Hepatocyte (in vitro differentiated cells): ENCODE results near the gene RIC8B. TPM values are rescaled to one million over a fixed set of nuclear protein-coding genes. Genes with fewer than 3 reads are reported as not detected.

Experiments
- DNase-seq: peaks from one replicate; pipeline ENCODE4 v3.0.0-alpha.2; 2016; ENCODE audit warnings: low spot score
- H2AFZ ChIP-seq: fragments of 200-600 bp; sonication (generic); 2 replicates; pipeline ENCODE4 v1.6.0; 2016; ENCODE audit warnings: antibody characterized with exemption, mild to moderate bottlenecking
- H3K27ac ChIP-seq: fragments of 200-600 bp; sonication (generic); 2 replicates; pipeline ENCODE4 v1.5.1; 2016; ENCODE audit warnings: mild to moderate bottlenecking
- H3K27me3 ChIP-seq: fragments of 200-600 bp; sonication (generic); 2 replicates; pipeline ENCODE4 v1.6.1; 2016
- H3K36me3 ChIP-seq: fragments of 200-600 bp; sonication (generic); replicated peaks from 2 replicates; pipeline ENCODE4 v1.5.1; 2016; ENCODE audit warnings: low read depth; ENCODE audit not compliant: insufficient read depth
- H3K4me1 ChIP-seq: fragments of 200-600 bp; sonication (generic); 2 replicates; pipeline ENCODE4 v1.5.1; 2016; ENCODE audit warnings: mild to moderate bottlenecking, moderate library complexity; ENCODE audit not compliant: insufficient read depth
- H3K4me2 ChIP-seq: fragments of 200-600 bp; sonication (generic); 2 replicates; pipeline ENCODE4 v1.6.0; 2016
- H3K4me3 ChIP-seq: fragments of 200-600 bp; sonication (generic); 2 replicates; pipeline ENCODE4 v1.5.1; 2016; ENCODE audit warnings: mild to moderate bottlenecking
- H3K79me2 ChIP-seq: fragments of 200-600 bp; sonication (generic); 2 replicates; pipeline ENCODE4 v1.6.0; 2017; ENCODE audit warnings: mild to moderate bottlenecking
- H3K9me2 ChIP-seq: fragments of 200-600 bp; sonication (generic); replicated peaks from 2 replicates; pipeline ENCODE4 v1.6.0; 2017; ENCODE audit warnings: mild to moderate bottlenecking; ENCODE audit not compliant: insufficient read depth
- H3K9me3 ChIP-seq: fragments of 200-600 bp; sonication (generic); 2 replicates; pipeline ENCODE4 v1.5.1; 2016; ENCODE audit warnings: low read depth, mild to moderate bottlenecking
- H4K20me1 ChIP-seq: fragments of 200-600 bp; sonication (generic); 2 replicates; pipeline ENCODE4 v1.6.0; 2016; ENCODE audit warnings: mild to moderate bottlenecking; ENCODE audit not compliant: insufficient read depth, poor library complexity, severe bottlenecking
- EZH2 ChIP-seq: fragments of 200-600 bp; sonication (generic); IDR thresholded peaks from 2 replicates; pipeline ENCODE4 v1.6.1; 2016; ENCODE audit warnings: antibody characterized with exemption, mild to moderate bottlenecking, borderline replicate concordance
- EZH2phosphoT487 ChIP-seq: fragments of 200-600 bp; sonication (generic); IDR thresholded peaks from one replicate; pipeline ENCODE4 v1.6.1; 2018; ENCODE audit warnings: antibody characterized with exemption, mild to moderate bottlenecking, low read depth, moderate library complexity; ENCODE audit not compliant: unreplicated experiment, severe bottlenecking
- WGBS: methylation state at CpG from one replicate; pipeline ENCODE4 v1.1.6; 2016; ENCODE audit warnings: low lambda C conversion rate; ENCODE audit errors: missing lambda C conversion rate; 5-methylcytosine and 5-hydroxymethylcytosine counted together
- polyA plus RNA-seq: library from polyadenylated mRNA; unstranded; fragments of >200 nt; fragmentation: Nextera tagmentation; extraction: Ambion mirVana; gene quantifications from 2 replicates; pipeline ENCODE4 v1.2.1, GENCODE V29; 2016
- total RNA-seq: library from RNA; depleted of rRNA; stranded (reverse); fragments of >200 nt; gene quantifications from 2 replicates; pipeline ENCODE4 v1.2.3, GENCODE V29; 2014
- TF ChIP-seq, protein P1 (sequence below): fragments of 200-600 bp; sonication (generic); IDR thresholded peaks from 2 replicates; pipeline ENCODE4 v1.5.1; 2016; ENCODE audit warnings: antibody characterized with exemption, mild to moderate bottlenecking; ENCODE audit not compliant: poor library complexity

Gene RIC8B
- total and polyA plus RNA-seq, 2 experiments from 2014 or later: 5.4 to 10.6 TPM

DNA sequence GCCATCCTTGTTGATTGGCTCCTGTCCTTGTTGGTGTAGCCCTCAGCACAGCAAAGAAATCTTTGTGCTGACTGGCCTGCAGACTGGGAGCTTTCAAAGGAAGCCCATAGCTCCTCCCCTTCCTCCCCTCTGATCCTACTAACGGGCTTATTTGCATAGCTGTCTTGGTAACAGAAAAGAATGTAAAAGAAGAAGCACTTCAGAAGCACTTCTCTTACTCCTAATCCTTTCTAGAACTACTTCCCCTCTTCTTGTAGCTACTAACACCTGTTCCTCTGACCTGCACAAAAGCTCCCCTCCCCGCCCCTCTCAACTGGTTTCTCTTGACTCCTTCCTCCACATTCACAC, 14.3 kb upstream of the RIC8B start:
- Histone ChIP-seq H3K9me3 (no peaks in the 10 kb centered on the region), H3K27me3 (no peaks in the 10 kb centered on the region), H2AFZ (no peak overlapping the region), H3K4me3 (no peak overlapping the region), H3K36me3 (no peaks in the 10 kb centered on the region), H3K79me2 (no peaks in the 10 kb centered on the region), H3K27ac (no peak overlapping the region), H3K9me2 (no peaks in the 10 kb centered on the region), H3K4me2 (no peak overlapping the region), H4K20me1 (no peaks in the 10 kb centered on the region), H3K4me1 (no peaks in the 10 kb centered on the region)
- no peak for DNase-seq
- TF ChIP-seq, protein P1, sequence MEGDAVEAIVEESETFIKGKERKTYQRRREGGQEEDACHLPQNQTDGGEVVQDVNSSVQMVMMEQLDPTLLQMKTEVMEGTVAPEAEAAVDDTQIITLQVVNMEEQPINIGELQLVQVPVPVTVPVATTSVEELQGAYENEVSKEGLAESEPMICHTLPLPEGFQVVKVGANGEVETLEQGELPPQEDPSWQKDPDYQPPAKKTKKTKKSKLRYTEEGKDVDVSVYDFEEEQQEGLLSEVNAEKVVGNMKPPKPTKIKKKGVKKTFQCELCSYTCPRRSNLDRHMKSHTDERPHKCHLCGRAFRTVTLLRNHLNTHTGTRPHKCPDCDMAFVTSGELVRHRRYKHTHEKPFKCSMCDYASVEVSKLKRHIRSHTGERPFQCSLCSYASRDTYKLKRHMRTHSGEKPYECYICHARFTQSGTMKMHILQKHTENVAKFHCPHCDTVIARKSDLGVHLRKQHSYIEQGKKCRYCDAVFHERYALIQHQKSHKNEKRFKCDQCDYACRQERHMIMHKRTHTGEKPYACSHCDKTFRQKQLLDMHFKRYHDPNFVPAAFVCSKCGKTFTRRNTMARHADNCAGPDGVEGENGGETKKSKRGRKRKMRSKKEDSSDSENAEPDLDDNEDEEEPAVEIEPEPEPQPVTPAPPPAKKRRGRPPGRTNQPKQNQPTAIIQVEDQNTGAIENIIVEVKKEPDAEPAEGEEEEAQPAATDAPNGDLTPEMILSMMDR: no peak
- TF ChIP-seq EZH2phosphoT487 (no peak), EZH2 (no peak)
- 63% methylated on average over 2 of the region's 2 CpGs for WGBS

DNA sequence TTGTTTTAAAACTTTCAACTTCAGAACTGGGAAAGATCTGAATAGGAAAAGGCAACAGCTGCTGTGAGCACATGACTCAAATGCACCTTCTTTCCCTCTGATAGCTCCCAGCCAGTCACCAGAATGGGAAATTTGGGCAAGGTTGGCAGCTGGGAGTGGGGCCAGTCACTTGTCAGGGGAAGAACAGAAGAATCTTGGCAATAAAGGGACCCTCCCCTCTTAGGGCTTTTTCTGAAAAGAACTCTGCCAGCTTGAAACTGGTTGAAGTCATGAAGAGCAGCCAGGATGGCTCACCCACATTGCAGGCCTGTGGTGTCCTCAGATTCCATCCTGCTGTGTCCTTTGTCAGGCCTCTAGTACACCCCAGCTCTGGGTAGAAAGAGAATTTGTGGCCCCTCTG, 10.3 kb upstream of the RIC8B start:
- H3K36me3 ChIP-seq: no peaks in the 10 kb centered on the region
- no peaks in the 10 kb centered on the region for H3K4me1 ChIP-seq
- DNase-seq: no peak
- H3K4me3 ChIP-seq: no peak overlapping the region
- H3K79me2 ChIP-seq: no peaks in the 10 kb centered on the region
- no peaks in the 10 kb centered on the region for H3K9me3 ChIP-seq
- H3K9me2 ChIP-seq: no peaks in the 10 kb centered on the region
- no peak overlapping the region for H2AFZ ChIP-seq
- no peak overlapping the region for H3K4me2 ChIP-seq
- H4K20me1 ChIP-seq: no peaks in the 10 kb centered on the region
- no peak for TF ChIP-seq EZH2phosphoT487
- TF ChIP-seq, protein P1: no peak
- TF ChIP-seq EZH2: no peak
- no peak overlapping the region for H3K27ac ChIP-seq
- no peaks in the 10 kb centered on the region for H3K27me3 ChIP-seq

DNA sequence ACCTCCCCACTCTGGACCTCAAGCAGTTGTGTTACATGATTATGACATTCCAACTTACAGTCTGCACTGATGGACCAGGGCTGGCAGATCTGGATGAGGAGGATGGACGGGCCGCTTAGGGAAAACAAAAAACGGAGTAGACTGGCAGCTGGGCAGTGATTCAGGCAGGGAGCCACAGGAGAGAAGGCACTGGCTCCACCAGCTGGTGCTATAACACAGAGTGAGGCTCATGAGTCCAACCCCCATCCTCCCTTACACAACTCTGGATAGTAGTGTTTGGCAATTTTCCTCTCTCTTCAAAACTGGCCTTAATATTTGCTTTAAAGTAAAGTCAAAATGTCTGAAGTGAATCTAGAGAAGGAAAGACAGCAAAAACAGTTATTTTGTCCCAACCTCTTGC, 9.7 kb upstream of the RIC8B start:
- H3K27me3 ChIP-seq: no peaks in the 10 kb centered on the region
- H3K27ac ChIP-seq: no peak overlapping the region
- H3K9me2 ChIP-seq: no peaks in the 10 kb centered on the region
- no peak overlapping the region for H3K4me3 ChIP-seq
- H4K20me1 ChIP-seq: no peaks in the 10 kb centered on the region
- no peaks in the 10 kb centered on the region for H3K4me1 ChIP-seq
- no peak for DNase-seq
- no peaks in the 10 kb centered on the region for H3K79me2 ChIP-seq
- H3K9me3 ChIP-seq: no peaks in the 10 kb centered on the region
- no peak overlapping the region for H3K4me2 ChIP-seq
- H2AFZ ChIP-seq: no peak overlapping the region
- 96% methylated on average over 3 of the region's 3 CpGs for WGBS
- no peaks in the 10 kb centered on the region for H3K36me3 ChIP-seq
- TF ChIP-seq, protein P1: no peak

DNA sequence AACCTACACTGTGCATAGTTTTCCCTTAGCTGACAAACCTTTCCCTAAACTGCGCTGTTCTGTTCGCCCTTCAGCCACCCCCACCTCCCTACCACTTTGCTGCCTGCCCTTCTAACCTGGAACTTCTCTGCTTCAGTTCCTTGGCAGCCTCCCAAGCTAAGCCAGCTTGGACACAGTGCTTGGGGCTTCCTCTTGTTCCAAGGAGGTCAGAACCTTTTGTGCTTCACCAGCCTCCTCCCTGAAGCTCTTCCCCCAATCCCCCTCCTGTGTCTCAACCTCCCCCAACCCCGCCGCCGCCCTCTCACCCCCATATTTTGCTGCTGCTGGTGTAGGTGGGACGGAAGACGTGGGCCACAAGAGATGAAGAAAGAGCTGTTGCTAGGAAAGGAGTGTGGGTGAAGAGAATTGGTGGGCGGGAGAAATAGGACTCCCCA, 8.1 kb upstream of the RIC8B start:
- Histone ChIP-seq H3K4me1 (no peaks in the 10 kb centered on the region), H2AFZ (no peak overlapping the region), H3K27me3 (no peaks in the 10 kb centered on the region), H3K9me2 (no peaks in the 10 kb centered on the region), H3K4me3 (no peak overlapping the region), H4K20me1 (no peaks in the 10 kb centered on the region), H3K4me2 (no peak overlapping the region), H3K27ac (no peak overlapping the region), H3K36me3 (no peaks in the 10 kb centered on the region), H3K79me2 (no peaks in the 10 kb centered on the region), H3K9me3 (no peaks in the 10 kb centered on the region)
- DNase-seq: no peak
- TF ChIP-seq EZH2 (no peak), EZH2phosphoT487 (no peak)
- TF ChIP-seq, protein P1: no peak
- 83% methylated on average over 8 of the region's 8 CpGs for WGBS
